Heart left ventricle (tissue), 13 donors: Measurements from ENCODE around the gene NT5DC4.

Experiments used
- CTCF ChIP-seq, 12 donors: fragments of 200-600 bp; sonication (generic) in 4 of 12; IDR thresholded peaks; one replicate each; pipeline versions ENCODE4 v1.5.0 to v1.8.0; 2018 to 2022; ENCODE audit warnings: antibody characterized with exemption in 12 of 12, mild to moderate bottlenecking in 5 of 12
- POLR2A ChIP-seq, 2 donors: fragments of 450-650 bp; IDR thresholded peaks; one replicate each; pipeline ENCODE4 v1.6.1; 2017; ENCODE audit warnings: antibody characterized with exemption in 2 of 2, mild to moderate bottlenecking in 2 of 2, moderate library complexity in 2 of 2
- donor health status: ischemic (EF 13 %, LVEDD 7.1; RV severe dilation, severe dysfunction).
- donor health status: DM: no; HTN: yes; CAD: no.
- donor health status: DM: no; HTN: no; CAD: no.
- donor health status: ischemic (EF 25% LVEDD 6.9; RV normal size, moderate dysfunction).
- donor health status: ischemic (EF 25% LVEDD 5.7; RV mildly dilated, moderate dysfunction).
- donor health status: ischemic (EF 35%, LVEDD 5.7; RV mildly dilated, moderate dysfunction).
- donor health status: nonischemic (EF 11% LVEDD 7.7; RV severe dilation, severe dysfunction).
- donor health status: DM: yes; HTN: yes; CAD: no.
- donor health status: PGD.
- donor health status: ischemic (EF 29% LVEDD 5.4; RV normal size, mild dysfunction).
- donor health status: nonischemic (EF 23%, LVEDD 6.1; RV moderate dilation, normal function).

GRCh38 chr2:112701052-112701451 is 19.8 kb upstream of the NT5DC4 start:
- TF ChIP-seq POLR2A (IDR thresholded peaks at IDR 0.05) (no peak), CTCF (IDR thresholded peaks at IDR 0.05) (no peak)
